ENCODE data around the gene ATAD3B. TPM values are rescaled to one million over a fixed set of nuclear protein-coding genes. Genes with fewer than 3 reads are reported as not detected.
"Not testable (repeated sequence)": the region's sequence is repeated elsewhere in the genome, so short reads cannot be mapped to it uniquely, and the experiment has no call there.

ATAD3B gene
- total RNA-seq, 4 donors from 2014 or later: 9.9 to 40.1 (median 24.1) TPM

DNA sequence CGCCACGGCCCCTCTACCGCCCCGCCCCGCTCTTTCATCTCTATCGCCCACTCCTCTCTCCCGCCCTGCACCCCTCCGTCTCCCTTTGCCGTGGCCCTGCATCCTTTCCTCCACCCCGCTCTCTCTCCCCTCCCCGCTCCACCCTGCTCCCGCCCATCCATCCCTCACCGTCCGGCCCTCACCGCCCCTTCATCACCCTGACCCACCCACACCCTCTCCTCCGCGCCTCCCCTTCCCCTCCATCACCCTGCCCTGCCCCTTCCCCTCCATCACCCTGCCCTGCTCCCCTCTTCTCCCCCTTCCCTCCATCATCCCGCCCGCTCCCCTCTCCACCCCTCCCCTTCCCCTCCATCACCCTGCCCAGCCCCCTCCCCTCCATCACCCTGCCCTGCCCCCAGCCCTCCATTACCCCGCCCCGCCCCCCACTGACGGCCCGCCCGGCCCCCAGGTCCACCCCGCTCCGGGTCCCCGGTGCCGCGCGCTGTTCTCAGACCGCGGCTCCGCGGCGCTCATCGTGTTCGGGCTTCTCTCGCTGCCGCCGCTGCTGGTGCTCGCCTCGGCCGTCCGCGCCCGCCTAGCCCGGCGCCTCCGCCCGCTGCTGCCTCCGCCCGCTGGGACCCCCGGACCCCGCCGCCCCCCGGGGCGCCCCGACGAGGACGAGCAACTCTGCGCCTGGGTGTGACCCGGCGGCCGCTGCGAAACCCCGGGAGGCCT lies 44.3 kb upstream of the ATAD3B start:
- intact Hi-C loops (cut with DNase I): no loop called here
- H3K4me3 ChIP-seq: peak overlapping the region; percentile 31 to 80 (median 46)
- no peak for DNase-seq

DNA sequence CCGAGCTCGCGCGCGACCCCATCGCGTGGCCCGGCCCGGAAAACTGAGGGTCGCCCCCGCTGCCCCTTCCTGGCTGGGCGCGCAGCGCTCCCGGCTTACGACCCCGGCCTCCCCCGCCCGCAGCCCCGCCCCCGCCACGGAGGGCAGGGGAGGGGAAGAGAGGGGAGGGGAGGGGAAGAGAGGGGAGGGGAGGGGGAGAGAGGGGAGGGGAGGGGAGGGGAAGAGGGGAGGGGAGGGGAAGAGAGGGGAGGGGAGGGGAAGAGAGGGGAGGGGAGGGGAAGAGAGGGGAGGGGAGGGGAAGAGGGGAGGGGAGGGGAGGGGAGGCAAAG lies 43.8 kb upstream of the ATAD3B start:
- H3K4me1 ChIP-seq: peaks cover 25 to 81% (median 51%) of the 10 kb centered on the region in 3 donors

More for the DNA sequence above, 44.3 kb upstream of the ATAD3B start:
- 10 to 16% methylated on average over 13 to 14 of the region's 66 CpGs for WGBS, 2 donors
- H3K27me3 ChIP-seq: peaks cover 0 to 23% (median 0%) of the 10 kb centered on the region in 4 donors
- no peaks in the 10 kb centered on the region for H3K9me3 ChIP-seq
- peak overlapping the region; percentile 25 to 81 (median 64) for H3K27ac ChIP-seq
- H3K36me3 ChIP-seq: no peaks in the 10 kb centered on the region
- no peak for TF ChIP-seq POLR2A (IDR thresholded peaks at IDR 0.05)
- TF ChIP-seq, protein P1, sequence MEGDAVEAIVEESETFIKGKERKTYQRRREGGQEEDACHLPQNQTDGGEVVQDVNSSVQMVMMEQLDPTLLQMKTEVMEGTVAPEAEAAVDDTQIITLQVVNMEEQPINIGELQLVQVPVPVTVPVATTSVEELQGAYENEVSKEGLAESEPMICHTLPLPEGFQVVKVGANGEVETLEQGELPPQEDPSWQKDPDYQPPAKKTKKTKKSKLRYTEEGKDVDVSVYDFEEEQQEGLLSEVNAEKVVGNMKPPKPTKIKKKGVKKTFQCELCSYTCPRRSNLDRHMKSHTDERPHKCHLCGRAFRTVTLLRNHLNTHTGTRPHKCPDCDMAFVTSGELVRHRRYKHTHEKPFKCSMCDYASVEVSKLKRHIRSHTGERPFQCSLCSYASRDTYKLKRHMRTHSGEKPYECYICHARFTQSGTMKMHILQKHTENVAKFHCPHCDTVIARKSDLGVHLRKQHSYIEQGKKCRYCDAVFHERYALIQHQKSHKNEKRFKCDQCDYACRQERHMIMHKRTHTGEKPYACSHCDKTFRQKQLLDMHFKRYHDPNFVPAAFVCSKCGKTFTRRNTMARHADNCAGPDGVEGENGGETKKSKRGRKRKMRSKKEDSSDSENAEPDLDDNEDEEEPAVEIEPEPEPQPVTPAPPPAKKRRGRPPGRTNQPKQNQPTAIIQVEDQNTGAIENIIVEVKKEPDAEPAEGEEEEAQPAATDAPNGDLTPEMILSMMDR (IDR thresholded peaks at IDR 0.05): no peak
- peaks cover 20 to 81% (median 50%) of the 10 kb centered on the region in 3 donors for H3K4me1 ChIP-seq

DNA sequence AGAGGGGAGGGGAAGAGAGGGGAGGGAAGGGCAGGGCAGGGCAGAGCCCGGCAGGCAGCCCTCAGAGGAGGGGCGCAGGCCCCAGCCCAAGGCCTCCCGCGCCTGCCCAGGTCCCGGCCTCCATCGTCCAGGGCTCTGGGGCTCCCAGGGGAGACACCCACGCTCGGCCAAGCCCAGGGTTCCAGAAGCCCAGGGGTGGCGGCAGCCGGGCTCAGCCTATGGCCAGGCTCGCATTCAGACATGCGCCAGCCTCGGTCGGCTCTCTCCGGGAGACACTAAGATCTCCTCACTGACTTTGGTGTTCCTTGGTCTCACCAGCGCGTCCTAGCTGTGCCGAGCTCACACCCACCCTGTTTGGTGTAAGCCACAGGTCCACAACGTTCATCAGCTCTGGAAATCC lies 43.4 kb upstream of the ATAD3B start:
- intact Hi-C loops (cut with DNase I): no loop called here
- no peaks in the 10 kb centered on the region for H3K9me3 ChIP-seq
- no peak for TF ChIP-seq POLR2A (IDR thresholded peaks at IDR 0.05)
- TF ChIP-seq, protein P1 (IDR thresholded peaks at IDR 0.05): no peak
- no peaks in the 10 kb centered on the region for H3K36me3 ChIP-seq
- no peak overlapping the region for H3K4me3 ChIP-seq
- H3K4me1 ChIP-seq: peaks cover 29 to 81% (median 51%) of the 10 kb centered on the region in 3 donors
- DNase-seq: no peak
- peak overlapping the region in 3 of 4 donors; percentile 59 to 79 (median 64) for H3K27ac ChIP-seq
- 71 to 78% methylated on average over 11 to 15 of the region's 19 CpGs for WGBS, 2 donors
- peaks cover 0 to 23% (median 0%) of the 10 kb centered on the region in 4 donors for H3K27me3 ChIP-seq

More for the DNA sequence above, 43.8 kb upstream of the ATAD3B start:
- no CpG with 5 or more reads among the region's 22 CpGs for WGBS, 2 donors
- Histone ChIP-seq H3K27ac (peak overlapping the region; percentile 25 to 81 (median 64)), H3K4me3 (peak overlapping the region; percentile 31 to 80 (median 46)), H3K9me3 (no peaks in the 10 kb centered on the region), H3K36me3 (no peaks in the 10 kb centered on the region), H3K27me3 (peaks cover 0 to 23% (median 0%) of the 10 kb centered on the region in 4 donors)
- no peak for TF ChIP-seq POLR2A (IDR thresholded peaks at IDR 0.05)
- TF ChIP-seq, protein P1 (IDR thresholded peaks at IDR 0.05): no peak
- no peak for DNase-seq
- intact Hi-C loops (cut with DNase I): no loop called here

DNA sequence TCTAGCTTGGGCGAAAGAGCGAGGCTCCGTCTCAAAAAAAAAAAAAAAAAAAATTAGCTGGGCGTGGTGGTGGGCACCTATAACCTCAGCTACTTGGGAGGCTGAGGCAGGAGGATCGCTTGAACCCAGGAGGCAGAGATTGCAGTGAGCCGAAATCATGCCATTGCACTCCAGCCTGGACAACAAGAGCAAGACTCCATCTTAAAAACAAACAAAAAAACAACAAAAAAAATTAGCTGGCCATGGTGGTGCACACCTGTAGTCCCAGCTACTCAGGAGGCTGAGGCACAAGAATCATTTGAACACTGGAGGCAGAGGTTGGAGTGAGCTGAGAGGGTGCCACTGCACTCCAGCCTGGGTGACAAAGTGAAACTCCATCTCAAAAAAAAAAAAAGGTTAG lies 42.6 kb upstream of the ATAD3B start:
- H3K4me3 ChIP-seq; DNase-seq; H3K36me3 ChIP-seq; intact Hi-C loops (cut with DNase I); H3K9me3 ChIP-seq: not testable (repeated sequence)
- Histone ChIP-seq H3K27me3 (peaks cover 0 to 23% (median 0%) of the 10 kb centered on the region in 4 donors), H3K4me1 (peaks cover 37 to 84% (median 55%) of the 10 kb centered on the region in 3 donors), H3K27ac (peak overlapping the region in 2 of 4 donors; percentile 96)
- WGBS, 2 donors: 94 to 95% methylated on average over 3 to 6 of the region's 6 CpGs

DNA sequence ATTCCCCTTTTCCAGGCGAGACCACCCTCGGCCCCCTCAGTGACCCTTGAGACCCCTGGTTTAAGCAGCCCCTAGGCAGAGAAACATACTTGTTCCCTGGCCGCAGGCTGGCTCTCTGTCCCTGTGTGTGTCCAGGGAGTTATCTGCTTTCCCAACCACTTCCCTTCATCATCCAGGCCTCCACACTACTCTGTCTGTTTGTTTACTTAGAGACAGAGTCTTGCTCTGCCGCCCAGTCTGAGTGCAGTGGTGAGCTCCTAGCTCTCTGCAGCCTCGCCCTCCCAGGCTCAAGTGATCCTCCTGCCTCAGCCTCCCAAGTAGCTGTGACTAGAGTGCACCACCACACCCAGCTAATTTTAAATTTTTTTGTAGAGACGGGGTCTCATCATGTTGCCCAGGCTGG lies 41.9 kb upstream of the ATAD3B start:
- Histone ChIP-seq H3K36me3 (no peaks in the 10 kb centered on the region), H3K27ac (peak overlapping the region; percentile 93 to 97 (median 96)), H3K4me3 (no peak overlapping the region), H3K9me3 (no peaks in the 10 kb centered on the region), H3K27me3 (peaks cover 0 to 27% (median 0%) of the 10 kb centered on the region in 4 donors), H3K4me1 (peaks cover 44 to 91% (median 62%) of the 10 kb centered on the region in 3 donors)
- intact Hi-C loops (cut with DNase I): no loop called here
- no peak for DNase-seq
- no peak for TF ChIP-seq POLR2A (IDR thresholded peaks at IDR 0.05)
- TF ChIP-seq, protein P1 (IDR thresholded peaks at IDR 0.05): no peak
- 37 to 63% methylated on average over 5 to 6 of the region's 6 CpGs for WGBS, 2 donors

All from esophagus squamous epithelium (tissue), 5 donors.